Naive thymus-derived CD4-positive, alpha-beta T cell (primary cell): ENCODE measurements around the gene PPP1R12B. TPM values are rescaled to one million over a fixed set of nuclear protein-coding genes. Genes with fewer than 3 reads are reported as not detected.
"Not testable (repeated sequence)": the region's sequence is repeated elsewhere in the genome, so short reads cannot be mapped to it uniquely, and the experiment has no call there.

ENCODE experiments used
- ATAC-seq: fragments of 150-1000 bp; cut with Tn5 transposase; 2 replicates; pipeline ENCODE4 v1.10.0; 2021; ENCODE audit warnings: mild to moderate bottlenecking, moderate library complexity
- CTCF ChIA-PET: fragments of 350-600 bp; sonication (Branson Sonifier 250); formaldehyde crosslinking; loops from one replicate; lab custom pipeline; 2021; ENCODE audit warnings: antibody characterized with exemption; lab: Charles Lee
- POLR2A ChIA-PET: fragments of 350-600 bp; sonication (Branson Sonifier 250); formaldehyde crosslinking; loops from one replicate; lab custom pipeline; 2021; ENCODE audit warnings: antibody characterized with exemption, inconsistent platforms; lab: Charles Lee
- DNase-seq, 9 donors: peaks; one replicate each; pipeline versions ENCODE4 v3.0.0 to v3.0.0-alpha.2; 2020 to 2022; ENCODE audit warnings: mixed read lengths in 1 of 9
- H3K27ac ChIP-seq: one replicate; pipeline ENCODE4 v1.7.0; 2013; ENCODE audit warnings: mild to moderate bottlenecking, low read depth, low read length, moderate library complexity
- H3K27me3 ChIP-seq, 2 donors: one replicate each; pipeline ENCODE4 v1.7.0; 2013; ENCODE audit warnings: low read length in 2 of 2, mild to moderate bottlenecking in 2 of 2, moderate library complexity in 2 of 2; ENCODE audit not compliant: control insufficient read depth in 2 of 2, insufficient read depth in 2 of 2
- H3K36me3 ChIP-seq, 3 experiments: 1 replicate in 2 of 3; 2 replicates in 1 of 3; pipeline ENCODE4 v1.7.0; 2013; ENCODE audit warnings: low read length in 3 of 3, mild to moderate bottlenecking in 3 of 3, moderate library complexity in 1 of 3; ENCODE audit not compliant: insufficient read depth in 3 of 3, control insufficient read depth in 2 of 3
- H3K4me1 ChIP-seq, 2 donors: one replicate each; pipeline ENCODE4 v1.7.0; 2013; ENCODE audit warnings: low read length in 2 of 2, mild to moderate bottlenecking in 2 of 2, moderate library complexity in 1 of 2; ENCODE audit not compliant: control insufficient read depth in 2 of 2, insufficient read depth in 2 of 2
- H3K4me3 ChIP-seq: 2 replicates; pipeline ENCODE4 v1.7.0; 2013; ENCODE audit warnings: mild to moderate bottlenecking, low read length
- H3K9me3 ChIP-seq, 3 experiments: 1 replicate in 2 of 3; 2 replicates in 1 of 3; pipeline ENCODE4 v1.7.0; 2013; ENCODE audit warnings: low read length in 3 of 3; ENCODE audit not compliant: control insufficient read depth in 2 of 3
- H3K27ac Mint-ChIP-seq, 9 donors: one replicate each; pipeline ENCODE4 v1.8.0; 2020 to 2022; ENCODE audit warnings: mixed read lengths in 9 of 9, mild to moderate bottlenecking in 8 of 9, moderate library complexity in 5 of 9, inconsistent platforms in 2 of 9
- H3K27me3 Mint-ChIP-seq, 5 donors: one replicate each; pipeline ENCODE4 v1.8.0; 2021 to 2022; ENCODE audit warnings: mixed read lengths in 5 of 5, mild to moderate bottlenecking in 1 of 5
- H3K36me3 Mint-ChIP-seq, 5 donors: one replicate each; pipeline ENCODE4 v1.8.0; 2020 to 2022; ENCODE audit warnings: mixed read lengths in 5 of 5, mild to moderate bottlenecking in 3 of 5, inconsistent platforms in 1 of 5
- H3K4me1 Mint-ChIP-seq, 7 donors: one replicate each; pipeline ENCODE4 v1.8.0; 2020 to 2022; ENCODE audit warnings: mixed read lengths in 7 of 7, mild to moderate bottlenecking in 3 of 7, inconsistent platforms in 1 of 7
- H3K4me3 Mint-ChIP-seq, 10 donors: one replicate each; pipeline ENCODE4 v1.8.0; 2020 to 2022; ENCODE audit warnings: mild to moderate bottlenecking in 10 of 10, mixed read lengths in 10 of 10, moderate library complexity in 6 of 10, inconsistent platforms in 2 of 10
- H3K9me3 Mint-ChIP-seq, 11 donors: one replicate each; pipeline ENCODE4 v1.8.0; 2020 to 2022; ENCODE audit warnings: mixed read lengths in 11 of 11, mild to moderate bottlenecking in 4 of 11, inconsistent platforms in 1 of 11, moderate library complexity in 1 of 11
- intact Hi-C, 2 donors: fragments of 100-400 bp; cut with micrococcal nuclease; formaldehyde crosslinking; loops; one replicate each; pipeline ENCODE4 v1.15.1; 2023
- polyA plus RNA-seq, 2 donors: library from polyadenylated mRNA; unstranded; fragments of 300-500 nt; fragmentation: Illumina TruSeq; gene quantifications; one replicate each; pipeline ENCODE4 v1.2.3, GENCODE V29; 2021
- total RNA-seq, 6 experiments: library from RNA in 5 of 6; stranded (reverse) in 5 of 6; gene quantifications; 1 replicate in 5 of 6; 2 replicates in 1 of 6; pipeline ENCODE4 v1.2.3 and lab custom pipeline; 2021 to 2026

The PPP1R12B gene
- total and polyA plus RNA-seq, 7 experiments from 2014 or later, result 5.2 to 38.1 (median 26.8) TPM

- H3K4me3 ChIP-seq, H3K9me3 ChIP-seq, DNase-seq, H3K4me3 Mint-ChIP-seq, H3K27me3 Mint-ChIP-seq, H3K27ac ChIP-seq, CTCF ChIA-PET, H3K36me3 Mint-ChIP-seq, H3K9me3 Mint-ChIP-seq, POLR2A ChIA-PET, intact Hi-C loops, H3K27ac Mint-ChIP-seq, H3K4me1 Mint-ChIP-seq, H3K27me3 ChIP-seq, H3K4me1 ChIP-seq, ATAC-seq, H3K36me3 ChIP-seq: not testable (repeated sequence)
Measured at GRCh38 chr1:202412421-202412820, 63.9 kb downstream of the PPP1R12B start.

GRCh38 chr1:202416641-202417040, 68.1 kb downstream of the PPP1R12B start:
- H3K27me3 Mint-ChIP-seq, result no peaks in the 10 kb centered on the region
- peaks cover 0 to 1% (median 0%) of the 10 kb centered on the region in 7 donors for H3K4me1 Mint-ChIP-seq
- Histone ChIP-seq H3K36me3 (no peaks in the 10 kb centered on the region), H3K4me1 (no peaks in the 10 kb centered on the region), H3K9me3 (no peaks in the 10 kb centered on the region), H3K27me3 (no peaks in the 10 kb centered on the region), H3K4me3 (no peak overlapping the region), H3K27ac (no peak overlapping the region)
- POLR2A ChIA-PET, result no interaction called here
- H3K9me3 Mint-ChIP-seq, result no peaks in the 10 kb centered on the region
- peaks cover 0 to 18% (median 5%) of the 10 kb centered on the region in 5 donors for H3K36me3 Mint-ChIP-seq
- CTCF ChIA-PET, result no interaction called here
- H3K27ac Mint-ChIP-seq, result no peak overlapping the region
- DNase-seq, result no peak
- no peak for ATAC-seq
- intact Hi-C loops, result no loop called here
- H3K4me3 Mint-ChIP-seq, result no peak overlapping the region

GRCh38 chr1:202417141-202417540, 68.6 kb downstream of the PPP1R12B start:
- H3K27ac ChIP-seq, H3K4me3 Mint-ChIP-seq, H3K27ac Mint-ChIP-seq, H3K36me3 ChIP-seq, DNase-seq, H3K4me3 ChIP-seq, H3K4me1 ChIP-seq, H3K4me1 Mint-ChIP-seq, H3K27me3 Mint-ChIP-seq, ATAC-seq, CTCF ChIA-PET, POLR2A ChIA-PET, H3K9me3 ChIP-seq, H3K27me3 ChIP-seq, H3K9me3 Mint-ChIP-seq, intact Hi-C loops: not testable (repeated sequence)
- peaks cover 0 to 18% (median 5%) of the 10 kb centered on the region in 5 donors for H3K36me3 Mint-ChIP-seq

- H3K36me3 ChIP-seq, H3K4me1 Mint-ChIP-seq, H3K9me3 ChIP-seq, H3K27me3 Mint-ChIP-seq, CTCF ChIA-PET, H3K27me3 ChIP-seq, intact Hi-C loops, DNase-seq, H3K4me3 ChIP-seq, H3K27ac Mint-ChIP-seq, POLR2A ChIA-PET, H3K4me3 Mint-ChIP-seq, H3K9me3 Mint-ChIP-seq, ATAC-seq, H3K4me1 ChIP-seq, H3K27ac ChIP-seq: not testable (repeated sequence)
- peaks cover 0 to 24% (median 9%) of the 10 kb centered on the region in 5 donors for H3K36me3 Mint-ChIP-seq
Measured at GRCh38 chr1:202417762-202418201, 69.3 kb downstream of the PPP1R12B start.

GRCh38 chr1:202419731-202420130, 71.2 kb downstream of the PPP1R12B start:
- H3K27ac Mint-ChIP-seq, H3K27me3 Mint-ChIP-seq, CTCF ChIA-PET, H3K27ac ChIP-seq, H3K4me1 ChIP-seq, H3K27me3 ChIP-seq, H3K4me3 ChIP-seq, DNase-seq, H3K4me1 Mint-ChIP-seq, POLR2A ChIA-PET, H3K36me3 ChIP-seq, intact Hi-C loops, H3K9me3 ChIP-seq, H3K9me3 Mint-ChIP-seq, H3K4me3 Mint-ChIP-seq, ATAC-seq: not testable (repeated sequence)
- H3K36me3 Mint-ChIP-seq, result peaks cover 0 to 28% (median 9%) of the 10 kb centered on the region in 5 donors

GRCh38 chr1:202420422-202421094, 72.1 kb downstream of the PPP1R12B start:
- H3K4me3 Mint-ChIP-seq, POLR2A ChIA-PET, H3K4me1 Mint-ChIP-seq, H3K9me3 Mint-ChIP-seq, CTCF ChIA-PET, H3K27me3 Mint-ChIP-seq, H3K27me3 ChIP-seq, H3K27ac ChIP-seq, intact Hi-C loops, H3K4me3 ChIP-seq, DNase-seq, H3K27ac Mint-ChIP-seq, H3K36me3 ChIP-seq, H3K4me1 ChIP-seq, H3K9me3 ChIP-seq, ATAC-seq: not testable (repeated sequence)
- H3K36me3 Mint-ChIP-seq, result peaks cover 1 to 33% (median 9%) of the 10 kb centered on the region in 5 donors

GRCh38 chr1:202422709-202423108, 74.2 kb downstream of the PPP1R12B start:
- H3K36me3 ChIP-seq, ATAC-seq, POLR2A ChIA-PET, H3K27ac ChIP-seq, H3K27me3 ChIP-seq, H3K4me3 ChIP-seq, H3K27ac Mint-ChIP-seq, intact Hi-C loops, H3K4me1 Mint-ChIP-seq, H3K4me1 ChIP-seq, H3K9me3 Mint-ChIP-seq, H3K4me3 Mint-ChIP-seq, CTCF ChIA-PET, H3K9me3 ChIP-seq, DNase-seq, H3K27me3 Mint-ChIP-seq: not testable (repeated sequence)
- H3K36me3 Mint-ChIP-seq, result peaks cover 1 to 37% (median 9%) of the 10 kb centered on the region in 5 donors
